ENCODE measurements around the gene KIF23. TPM values are rescaled to one million over a fixed set of nuclear protein-coding genes. Genes with fewer than 3 reads are reported as not detected.
"Not testable (repeated sequence)": the region's sequence is repeated elsewhere in the genome, so short reads cannot be mapped to it uniquely, and the experiment has no call there.

KIF23 gene
- total RNA-seq, 4 donors from 2014 or later: 2.6 to 39.3 (median 4.3) TPM

DNA sequence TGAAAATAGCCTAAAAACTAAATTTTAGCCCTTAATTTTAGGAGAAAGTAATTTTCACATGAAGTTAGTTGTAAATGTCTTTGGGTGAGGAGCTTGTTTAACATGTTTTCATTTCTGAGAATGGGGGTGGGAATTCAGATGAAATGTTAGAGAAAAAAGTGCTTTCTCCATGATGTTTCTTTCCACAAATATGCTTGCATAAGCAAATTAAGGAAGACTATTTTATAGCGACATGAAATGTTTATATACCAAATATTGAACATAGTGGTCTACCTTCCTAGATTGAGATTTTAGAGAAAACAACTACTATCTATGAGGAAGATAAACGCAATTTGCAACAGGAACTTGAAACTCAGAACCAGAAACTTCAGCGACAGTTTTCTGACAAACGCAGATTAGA, 25.5 kb downstream of the KIF23 start:
- H3K27me3 ChIP-seq: no peaks in the 10 kb centered on the region
- H3K9me3 ChIP-seq: no peaks in the 10 kb centered on the region
- no peak overlapping the region for H3K4me3 ChIP-seq
- intact Hi-C loops (cut with DNase I; ENCODE audit: low total_unique reads): no loop called here
- no peak for DNase-seq
- no peaks in the 10 kb centered on the region for H3K36me3 ChIP-seq
- no peak overlapping the region for H3K27ac ChIP-seq
- no peak for TF ChIP-seq POLR2A (IDR thresholded peaks at IDR 0.05)
- TF ChIP-seq, protein P1, sequence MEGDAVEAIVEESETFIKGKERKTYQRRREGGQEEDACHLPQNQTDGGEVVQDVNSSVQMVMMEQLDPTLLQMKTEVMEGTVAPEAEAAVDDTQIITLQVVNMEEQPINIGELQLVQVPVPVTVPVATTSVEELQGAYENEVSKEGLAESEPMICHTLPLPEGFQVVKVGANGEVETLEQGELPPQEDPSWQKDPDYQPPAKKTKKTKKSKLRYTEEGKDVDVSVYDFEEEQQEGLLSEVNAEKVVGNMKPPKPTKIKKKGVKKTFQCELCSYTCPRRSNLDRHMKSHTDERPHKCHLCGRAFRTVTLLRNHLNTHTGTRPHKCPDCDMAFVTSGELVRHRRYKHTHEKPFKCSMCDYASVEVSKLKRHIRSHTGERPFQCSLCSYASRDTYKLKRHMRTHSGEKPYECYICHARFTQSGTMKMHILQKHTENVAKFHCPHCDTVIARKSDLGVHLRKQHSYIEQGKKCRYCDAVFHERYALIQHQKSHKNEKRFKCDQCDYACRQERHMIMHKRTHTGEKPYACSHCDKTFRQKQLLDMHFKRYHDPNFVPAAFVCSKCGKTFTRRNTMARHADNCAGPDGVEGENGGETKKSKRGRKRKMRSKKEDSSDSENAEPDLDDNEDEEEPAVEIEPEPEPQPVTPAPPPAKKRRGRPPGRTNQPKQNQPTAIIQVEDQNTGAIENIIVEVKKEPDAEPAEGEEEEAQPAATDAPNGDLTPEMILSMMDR (IDR thresholded peaks at IDR 0.05): no peak
- no peaks in the 10 kb centered on the region for H3K4me1 ChIP-seq

DNA sequence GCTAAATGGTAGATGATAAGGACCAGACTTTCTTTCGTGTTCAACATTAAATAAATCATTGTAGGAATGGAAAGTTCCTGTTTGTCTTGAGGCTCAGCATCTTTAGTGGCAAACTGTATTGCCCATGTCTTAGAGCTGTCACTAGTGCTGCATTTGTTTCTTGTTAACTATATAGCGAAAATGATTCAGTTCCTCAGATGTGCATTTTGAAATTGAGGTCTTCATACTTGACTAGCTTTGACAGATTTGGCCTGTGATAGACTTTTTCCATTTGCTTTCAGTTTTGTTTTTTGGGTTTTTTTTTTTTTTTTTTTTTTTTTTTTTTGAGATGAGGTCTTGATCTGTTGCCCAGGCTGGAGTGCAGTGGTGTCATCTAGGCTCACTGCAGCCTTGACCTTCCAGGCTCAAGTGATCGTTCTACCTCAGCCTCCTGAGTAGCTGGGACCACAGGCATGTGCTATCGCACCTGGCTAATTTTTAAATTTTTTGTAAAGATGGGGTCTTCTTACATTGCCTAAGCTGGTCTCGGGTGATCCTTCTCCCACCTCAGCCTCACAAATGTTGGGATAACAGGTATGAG, 29.0 kb downstream of the KIF23 start:
- no peak overlapping the region for H3K27ac ChIP-seq
- H3K4me1 ChIP-seq: no peaks in the 10 kb centered on the region
- no peaks in the 10 kb centered on the region for H3K36me3 ChIP-seq
- H3K9me3 ChIP-seq: no peaks in the 10 kb centered on the region
- no peak for DNase-seq
- no peak overlapping the region for H3K4me3 ChIP-seq
- no peak for TF ChIP-seq POLR2A (IDR thresholded peaks at IDR 0.05)
- TF ChIP-seq, protein P1 (IDR thresholded peaks at IDR 0.05): no peak
- H3K27me3 ChIP-seq: no peaks in the 10 kb centered on the region
- intact Hi-C loops (cut with DNase I; ENCODE audit: low total_unique reads): no loop called here

DNA sequence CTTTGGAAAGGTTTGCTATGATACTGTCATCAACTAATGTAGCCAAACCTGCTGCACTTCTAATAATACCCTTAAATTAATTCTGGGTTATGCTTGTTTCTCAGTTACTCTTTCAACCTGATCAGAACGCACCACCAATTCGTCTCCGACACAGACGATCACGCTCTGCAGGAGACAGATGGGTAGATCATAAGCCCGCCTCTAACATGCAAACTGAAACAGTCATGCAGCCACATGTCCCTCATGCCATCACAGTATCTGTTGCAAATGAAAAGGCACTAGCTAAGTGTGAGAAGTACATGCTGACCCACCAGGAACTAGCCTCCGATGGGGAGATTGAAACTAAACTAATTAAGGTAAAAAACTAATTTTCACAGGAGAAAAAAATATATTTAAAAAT, 30.5 kb downstream of the KIF23 start:
- H3K4me1 ChIP-seq: no peaks in the 10 kb centered on the region
- no peaks in the 10 kb centered on the region for H3K27me3 ChIP-seq
- intact Hi-C loops (cut with DNase I; ENCODE audit: low total_unique reads): no loop called here
- TF ChIP-seq, protein P1 (IDR thresholded peaks at IDR 0.05): no peak
- no peak for TF ChIP-seq POLR2A (IDR thresholded peaks at IDR 0.05)
- no peak overlapping the region for H3K27ac ChIP-seq
- DNase-seq: no peak
- no peaks in the 10 kb centered on the region for H3K9me3 ChIP-seq
- no peaks in the 10 kb centered on the region for H3K36me3 ChIP-seq
- H3K4me3 ChIP-seq: no peak overlapping the region

DNA sequence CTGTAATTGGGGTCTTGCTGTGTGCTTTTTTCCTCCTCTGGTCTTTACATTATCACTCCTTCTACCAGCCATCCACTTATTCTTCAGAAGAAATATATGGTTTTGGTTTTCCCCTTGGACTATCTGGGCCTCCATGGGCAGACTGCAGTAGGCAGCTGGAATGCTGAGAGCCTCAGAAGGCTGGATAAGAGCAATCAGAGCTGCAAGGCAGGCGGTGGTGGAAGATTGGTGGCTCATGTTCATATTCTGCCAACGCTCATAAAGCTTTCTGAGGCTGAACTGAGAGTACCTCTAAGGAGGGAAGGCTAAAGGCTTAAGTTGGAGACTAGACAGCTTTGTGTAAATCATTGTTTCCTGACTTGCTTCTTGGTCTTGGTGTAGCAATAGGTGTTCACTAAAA, 32.8 kb downstream of the KIF23 start:
- no peaks in the 10 kb centered on the region for H3K36me3 ChIP-seq
- no peak overlapping the region for H3K4me3 ChIP-seq
- H3K27ac ChIP-seq: no peak overlapping the region
- TF ChIP-seq, protein P1 (IDR thresholded peaks at IDR 0.05): no peak
- TF ChIP-seq POLR2A (IDR thresholded peaks at IDR 0.05): no peak
- intact Hi-C loops (cut with DNase I; ENCODE audit: low total_unique reads): no loop called here
- no peaks in the 10 kb centered on the region for H3K27me3 ChIP-seq
- H3K4me1 ChIP-seq: no peaks in the 10 kb centered on the region
- no peak for DNase-seq
- H3K9me3 ChIP-seq: no peaks in the 10 kb centered on the region

DNA sequence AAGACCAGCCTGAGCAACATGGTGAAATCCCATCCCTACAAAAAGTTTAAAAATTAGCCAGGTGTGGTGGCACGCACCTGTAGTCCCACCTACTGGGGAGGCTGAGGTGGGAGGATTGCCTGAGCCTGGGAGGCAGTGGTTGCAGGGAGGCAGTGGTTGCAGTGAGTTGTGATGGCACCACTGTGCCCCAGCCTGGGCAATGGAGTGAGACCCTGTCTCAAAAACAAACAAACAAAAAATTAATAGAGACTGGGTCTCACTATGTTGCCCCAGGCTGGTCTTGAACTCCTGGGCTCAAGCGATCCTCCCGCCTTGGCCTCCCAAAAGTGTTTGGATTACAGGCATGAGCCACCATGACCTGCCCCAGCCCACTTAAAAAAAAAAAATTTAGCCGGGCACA, 36.1 kb downstream of the KIF23 start:
- DNase-seq; H3K4me1 ChIP-seq; H3K4me3 ChIP-seq; intact Hi-C loops (cut with DNase I; ENCODE audit: low total_unique reads); H3K27me3 ChIP-seq; H3K36me3 ChIP-seq; H3K9me3 ChIP-seq; H3K27ac ChIP-seq: not testable (repeated sequence)

Measured in uterus (tissue), 4 donors.